Cardiac muscle cell (in vitro differentiated cells and primary cell): ENCODE data around the gene EFNA3. TPM values are rescaled to one million over a fixed set of nuclear protein-coding genes. Genes with fewer than 3 reads are reported as not detected.
A peak's percentile ranks its signal among the peaks of the same experiment; 100 is the strongest.

Experiments
- DNase-seq, 2 donors: peaks; one replicate each; pipeline versions ENCODE4 v3.0.0 to v3.0.0-alpha.2; 2010 to 2017; ENCODE audit warnings: low read depth in 1 of 2, low spot score in 1 of 2
- H3K27ac ChIP-seq: fragments of 200-600 bp; sonication (generic); 2 replicates; pipeline ENCODE4 v1.5.1; 2016
- H3K27me3 ChIP-seq: fragments of 200-600 bp; sonication (generic); 2 replicates; pipeline ENCODE4 v1.6.0; 2016; ENCODE audit warnings: control low read depth
- H3K36me3 ChIP-seq: fragments of 200-600 bp; sonication (generic); 2 replicates; pipeline ENCODE4 v1.5.1; 2016; ENCODE audit warnings: control low read depth
- H3K4me1 ChIP-seq: fragments of 200-600 bp; sonication (generic); 2 replicates; pipeline ENCODE4 v1.8.1; 2017; ENCODE audit warnings: low read depth, mild to moderate bottlenecking, mixed run types
- H3K4me3 ChIP-seq: fragments of 200-600 bp; sonication (generic); 2 replicates; pipeline ENCODE4 v1.5.1; 2016; ENCODE audit warnings: mild to moderate bottlenecking
- H3K9me3 ChIP-seq: fragments of 200-600 bp; sonication (generic); 2 replicates; pipeline ENCODE4 v1.5.1; 2017; ENCODE audit warnings: low read depth, mild to moderate bottlenecking, control low read depth
- CTCF ChIP-seq: IDR thresholded peaks from 2 replicates; pipeline ENCODE4 v1.5.1; 2012; ENCODE audit warnings: low read depth, mild to moderate bottlenecking, low read length
- polyA plus RNA-seq: library from polyadenylated mRNA; unstranded; fragments of >200 nt; fragmentation: Nextera tagmentation; extraction: Ambion mirVana; gene quantifications from 2 replicates; pipeline ENCODE4 v1.2.1, GENCODE V29; 2016
- total RNA-seq: library from RNA; depleted of rRNA; stranded (reverse); fragments of >200 nt; gene quantifications from 2 replicates; pipeline ENCODE4 v1.2.3, GENCODE V29; 2016

Gene EFNA3
- total and polyA plus RNA-seq, 2 experiments from 2014 or later: 26.3 to 43.0 TPM

GRCh38 chr1:155057104-155057503, 21.5 kb upstream of the EFNA3 start:
- H3K4me3 ChIP-seq: no peak overlapping the region
- H3K9me3 ChIP-seq: no peaks in the 10 kb centered on the region
- no peak for DNase-seq
- peaks cover 16% of the 10 kb centered on the region for H3K27me3 ChIP-seq
- H3K27ac ChIP-seq: no peak overlapping the region
- H3K36me3 ChIP-seq: no peaks in the 10 kb centered on the region
- peaks cover 5% of the 10 kb centered on the region for H3K4me1 ChIP-seq
- TF ChIP-seq CTCF: no peak

GRCh38 chr1:155057788-155058211, 20.8 kb upstream of the EFNA3 start:
- no peak overlapping the region for H3K4me3 ChIP-seq
- peaks cover 5% of the 10 kb centered on the region for H3K4me1 ChIP-seq
- no peaks in the 10 kb centered on the region for H3K36me3 ChIP-seq
- no peaks in the 10 kb centered on the region for H3K9me3 ChIP-seq
- H3K27me3 ChIP-seq: peaks cover 9% of the 10 kb centered on the region
- DNase-seq: no peak
- TF ChIP-seq CTCF: no peak
- no peak overlapping the region for H3K27ac ChIP-seq

- Histone ChIP-seq H3K9me3 (no peaks in the 10 kb centered on the region), H3K27me3 (no peaks in the 10 kb centered on the region), H3K4me3 (no peak overlapping the region), H3K4me1 (peaks cover 13% of the 10 kb centered on the region), H3K36me3 (no peaks in the 10 kb centered on the region), H3K27ac (no peak overlapping the region)
- no peak for DNase-seq
- no peak for TF ChIP-seq CTCF
Measured at GRCh38 chr1:155060736-155061135, 17.9 kb upstream of the EFNA3 start.

- H3K36me3 ChIP-seq: no peaks in the 10 kb centered on the region
- no peak overlapping the region for H3K4me3 ChIP-seq
- DNase-seq: peak; percentile 89 to 90
- no peaks in the 10 kb centered on the region for H3K9me3 ChIP-seq
- peaks cover 13% of the 10 kb centered on the region for H3K4me1 ChIP-seq
- TF ChIP-seq CTCF: peak; percentile 98
- no peak overlapping the region for H3K27ac ChIP-seq
- no peaks in the 10 kb centered on the region for H3K27me3 ChIP-seq
Measured at GRCh38 chr1:155061381-155062150, 17.1 kb upstream of the EFNA3 start.

GRCh38 chr1:155062151-155062686, 16.4 kb upstream of the EFNA3 start:
- Histone ChIP-seq H3K36me3 (no peaks in the 10 kb centered on the region), H3K4me1 (peaks cover 13% of the 10 kb centered on the region), H3K9me3 (no peaks in the 10 kb centered on the region), H3K27me3 (no peaks in the 10 kb centered on the region), H3K27ac (no peak overlapping the region), H3K4me3 (peak overlapping the region; percentile 91)
- no peak for TF ChIP-seq CTCF
- DNase-seq: peak in 1 of 2 donors; percentile 69
